Panc1 (cell line): ENCODE results near the gene PRSS48.

Experiments used
- POLR2AphosphoS5 ChIP-seq: IDR thresholded peaks from 2 replicates; pipeline ENCODE4 v1.6.1; 2012; ENCODE audit warnings: mild to moderate bottlenecking, low read depth, low read length, moderate library complexity
- SIN3A ChIP-seq: IDR thresholded peaks from 2 replicates; pipeline ENCODE4 v1.6.1; 2012; ENCODE audit warnings: low read depth, mild to moderate bottlenecking, low read length, moderate library complexity, borderline replicate concordance; ENCODE audit not compliant: insufficient read depth
- TF ChIP-seq, protein P1 (sequence below): fragments of 450-650 bp; IDR thresholded peaks from 2 replicates; pipeline ENCODE4 v1.5.1; 2017; ENCODE audit warnings: mild to moderate bottlenecking
- TF ChIP-seq, protein P2 (sequence below), 2 experiments: IDR thresholded peaks; 2 replicates each; pipeline ENCODE4 v1.6.1; 2011 to 2012; ENCODE audit warnings: low read depth in 2 of 2, control low read depth in 1 of 2, low read length in 1 of 2, mild to moderate bottlenecking in 1 of 2, moderate library complexity in 1 of 2; ENCODE audit not compliant: insufficient read depth in 1 of 2

DNA sequence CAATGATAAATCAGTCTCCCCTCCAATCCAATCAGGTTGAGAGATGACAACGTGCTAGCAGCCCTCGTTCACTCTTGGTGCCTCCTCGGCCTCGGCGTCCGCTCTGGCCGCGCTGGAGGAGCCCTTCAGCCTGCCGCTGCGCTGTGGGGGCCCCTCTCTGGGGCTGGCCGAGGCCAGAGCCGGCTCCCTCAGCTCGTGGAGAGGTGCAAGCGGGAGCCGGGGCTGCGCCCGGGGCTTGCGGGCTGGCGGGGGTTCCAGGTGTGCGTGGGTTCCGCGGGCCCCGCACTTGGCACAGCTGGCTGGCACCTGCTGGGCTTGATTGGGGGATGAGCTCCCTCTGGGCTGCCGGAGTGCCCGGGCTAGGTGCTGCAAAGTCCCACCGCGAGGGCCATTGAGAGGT is 40.9 kb upstream of the PRSS48 start:
- TF ChIP-seq, protein P1, sequence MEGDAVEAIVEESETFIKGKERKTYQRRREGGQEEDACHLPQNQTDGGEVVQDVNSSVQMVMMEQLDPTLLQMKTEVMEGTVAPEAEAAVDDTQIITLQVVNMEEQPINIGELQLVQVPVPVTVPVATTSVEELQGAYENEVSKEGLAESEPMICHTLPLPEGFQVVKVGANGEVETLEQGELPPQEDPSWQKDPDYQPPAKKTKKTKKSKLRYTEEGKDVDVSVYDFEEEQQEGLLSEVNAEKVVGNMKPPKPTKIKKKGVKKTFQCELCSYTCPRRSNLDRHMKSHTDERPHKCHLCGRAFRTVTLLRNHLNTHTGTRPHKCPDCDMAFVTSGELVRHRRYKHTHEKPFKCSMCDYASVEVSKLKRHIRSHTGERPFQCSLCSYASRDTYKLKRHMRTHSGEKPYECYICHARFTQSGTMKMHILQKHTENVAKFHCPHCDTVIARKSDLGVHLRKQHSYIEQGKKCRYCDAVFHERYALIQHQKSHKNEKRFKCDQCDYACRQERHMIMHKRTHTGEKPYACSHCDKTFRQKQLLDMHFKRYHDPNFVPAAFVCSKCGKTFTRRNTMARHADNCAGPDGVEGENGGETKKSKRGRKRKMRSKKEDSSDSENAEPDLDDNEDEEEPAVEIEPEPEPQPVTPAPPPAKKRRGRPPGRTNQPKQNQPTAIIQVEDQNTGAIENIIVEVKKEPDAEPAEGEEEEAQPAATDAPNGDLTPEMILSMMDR, result no peak
- TF ChIP-seq, protein P2, sequence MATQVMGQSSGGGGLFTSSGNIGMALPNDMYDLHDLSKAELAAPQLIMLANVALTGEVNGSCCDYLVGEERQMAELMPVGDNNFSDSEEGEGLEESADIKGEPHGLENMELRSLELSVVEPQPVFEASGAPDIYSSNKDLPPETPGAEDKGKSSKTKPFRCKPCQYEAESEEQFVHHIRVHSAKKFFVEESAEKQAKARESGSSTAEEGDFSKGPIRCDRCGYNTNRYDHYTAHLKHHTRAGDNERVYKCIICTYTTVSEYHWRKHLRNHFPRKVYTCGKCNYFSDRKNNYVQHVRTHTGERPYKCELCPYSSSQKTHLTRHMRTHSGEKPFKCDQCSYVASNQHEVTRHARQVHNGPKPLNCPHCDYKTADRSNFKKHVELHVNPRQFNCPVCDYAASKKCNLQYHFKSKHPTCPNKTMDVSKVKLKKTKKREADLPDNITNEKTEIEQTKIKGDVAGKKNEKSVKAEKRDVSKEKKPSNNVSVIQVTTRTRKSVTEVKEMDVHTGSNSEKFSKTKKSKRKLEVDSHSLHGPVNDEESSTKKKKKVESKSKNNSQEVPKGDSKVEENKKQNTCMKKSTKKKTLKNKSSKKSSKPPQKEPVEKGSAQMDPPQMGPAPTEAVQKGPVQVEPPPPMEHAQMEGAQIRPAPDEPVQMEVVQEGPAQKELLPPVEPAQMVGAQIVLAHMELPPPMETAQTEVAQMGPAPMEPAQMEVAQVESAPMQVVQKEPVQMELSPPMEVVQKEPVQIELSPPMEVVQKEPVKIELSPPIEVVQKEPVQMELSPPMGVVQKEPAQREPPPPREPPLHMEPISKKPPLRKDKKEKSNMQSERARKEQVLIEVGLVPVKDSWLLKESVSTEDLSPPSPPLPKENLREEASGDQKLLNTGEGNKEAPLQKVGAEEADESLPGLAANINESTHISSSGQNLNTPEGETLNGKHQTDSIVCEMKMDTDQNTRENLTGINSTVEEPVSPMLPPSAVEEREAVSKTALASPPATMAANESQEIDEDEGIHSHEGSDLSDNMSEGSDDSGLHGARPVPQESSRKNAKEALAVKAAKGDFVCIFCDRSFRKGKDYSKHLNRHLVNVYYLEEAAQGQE (IDR thresholded peaks at IDR 0.05; ENCODE audit: insufficient read depth in 1 of 2, low read depth in 2 of 2, low read length in 1 of 2), result no peak
- TF ChIP-seq POLR2AphosphoS5 (no peak), SIN3A (no peak)
